Left lung (tissue), 10 donors: ENCODE measurements around the gene C3orf20. TPM values are rescaled to one million over a fixed set of nuclear protein-coding genes. Genes with fewer than 3 reads are reported as not detected.

Source experiments
- ATAC-seq: fragments of 200-7000 bp; cut with Tn5 transposase; one replicate; pipeline ENCODE4 v1.9.1; 2020; ENCODE audit warnings: moderate library complexity
- DNase-seq, 4 donors: peaks; one replicate each; pipeline ENCODE4 v3.0.0-alpha.2; 2013 to 2020
- H3K27ac ChIP-seq, 2 donors: fragments of 200-600 bp; sonication (generic) in 1 of 2; one replicate each; pipeline versions ENCODE4 v1.5.0 to v1.8.0; 2020 to 2021
- H3K27me3 ChIP-seq, 2 donors: fragments of 200-600 bp; sonication (generic) in 1 of 2; one replicate each; pipeline versions ENCODE4 v1.5.0 to v1.8.0; 2020 to 2021
- H3K36me3 ChIP-seq, 2 donors: fragments of 200-600 bp; sonication (generic) in 1 of 2; one replicate each; pipeline versions ENCODE4 v1.5.0 to v1.8.0; 2020 to 2021
- H3K4me1 ChIP-seq, 2 donors: fragments of 200-600 bp; one replicate each; pipeline ENCODE4 v1.8.0; 2021
- H3K4me3 ChIP-seq, 2 donors: fragments of 200-600 bp; sonication (generic) in 1 of 2; one replicate each; pipeline versions ENCODE4 v1.5.0 to v1.8.0; 2020 to 2021; ENCODE audit warnings: mild to moderate bottlenecking in 1 of 2
- H3K9me3 ChIP-seq, 2 donors: fragments of 200-600 bp; sonication (generic) in 1 of 2; one replicate each; pipeline versions ENCODE4 v1.5.0 to v1.8.0; 2020 to 2021
- intact Hi-C, 2 donors: fragments of 100-400 bp; cut with DNase I; formaldehyde crosslinking; loops; one replicate each; pipeline versions ENCODE4 v1.11.2 to v1.14.2; 2022
- polyA plus RNA-seq, 6 donors: library from polyadenylated mRNA; unstranded; fragments of 120-200 nt; gene quantifications; one replicate each; pipeline ENCODE4 v1.2.1, GENCODE V29; 2013; ENCODE audit not compliant: insufficient read length in 6 of 6
- total RNA-seq, 2 donors: library from RNA; stranded (reverse); fragmentation: NEBNext Ultra II Directional; extraction: Animal tissue kit (Norgen Biotek cat#: 25700); gene quantifications; one replicate each; pipeline ENCODE4 v1.2.1, GENCODE V29; 2021
- TF ChIP-seq, protein P1 (sequence below), 2 donors: fragments of 200-600 bp; sonication (generic) in 1 of 2; IDR thresholded peaks; one replicate each; pipeline versions ENCODE4 v1.5.0 to v1.8.0; 2021; ENCODE audit warnings: antibody characterized with exemption in 2 of 2
- donor health status: DM: no; HTN: yes; CAD: no.
- donor health status: DM: no; HTN: no; CAD: no.

Gene C3orf20
- total and polyA plus RNA-seq, 8 donors = 0.06 to 0.31 (median 0.17) TPM; not detected in 1

GRCh38 chr3:14726441-14726780 lies 51.5 kb downstream of the C3orf20 start:
- peak in 1 of 4 donors; percentile 86 for DNase-seq
- intact Hi-C loops = no loop called here

DNA sequence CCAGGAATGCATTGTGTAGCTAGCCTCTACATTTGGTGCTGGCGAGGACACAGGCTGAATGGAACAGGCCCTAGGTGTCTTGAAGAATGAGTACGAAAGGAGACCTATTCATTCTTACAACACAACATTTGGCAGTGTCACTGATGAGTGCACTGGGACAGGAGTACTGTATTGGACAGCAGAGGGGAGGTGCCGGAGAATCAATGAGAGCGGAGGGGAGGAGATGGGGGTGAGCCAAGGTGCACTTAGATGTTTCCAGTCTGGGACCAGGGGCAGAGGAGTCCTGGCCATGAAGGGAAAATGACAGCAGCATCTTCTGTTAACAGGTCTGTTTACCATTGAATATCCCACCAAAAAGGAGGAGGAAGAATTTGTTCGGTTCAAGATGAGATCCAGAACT lies 53.2 kb downstream of the C3orf20 start:
- Histone ChIP-seq H3K4me1 (no peaks in the 10 kb centered on the region), H3K27me3 (no peaks in the 10 kb centered on the region), H3K27ac (no peak overlapping the region), H3K36me3 (no peaks in the 10 kb centered on the region), H3K4me3 (no peak overlapping the region), H3K9me3 (no peaks in the 10 kb centered on the region)
- no peak for ATAC-seq
- intact Hi-C loops = no loop called here
- no peak for DNase-seq
- TF ChIP-seq, protein P1, sequence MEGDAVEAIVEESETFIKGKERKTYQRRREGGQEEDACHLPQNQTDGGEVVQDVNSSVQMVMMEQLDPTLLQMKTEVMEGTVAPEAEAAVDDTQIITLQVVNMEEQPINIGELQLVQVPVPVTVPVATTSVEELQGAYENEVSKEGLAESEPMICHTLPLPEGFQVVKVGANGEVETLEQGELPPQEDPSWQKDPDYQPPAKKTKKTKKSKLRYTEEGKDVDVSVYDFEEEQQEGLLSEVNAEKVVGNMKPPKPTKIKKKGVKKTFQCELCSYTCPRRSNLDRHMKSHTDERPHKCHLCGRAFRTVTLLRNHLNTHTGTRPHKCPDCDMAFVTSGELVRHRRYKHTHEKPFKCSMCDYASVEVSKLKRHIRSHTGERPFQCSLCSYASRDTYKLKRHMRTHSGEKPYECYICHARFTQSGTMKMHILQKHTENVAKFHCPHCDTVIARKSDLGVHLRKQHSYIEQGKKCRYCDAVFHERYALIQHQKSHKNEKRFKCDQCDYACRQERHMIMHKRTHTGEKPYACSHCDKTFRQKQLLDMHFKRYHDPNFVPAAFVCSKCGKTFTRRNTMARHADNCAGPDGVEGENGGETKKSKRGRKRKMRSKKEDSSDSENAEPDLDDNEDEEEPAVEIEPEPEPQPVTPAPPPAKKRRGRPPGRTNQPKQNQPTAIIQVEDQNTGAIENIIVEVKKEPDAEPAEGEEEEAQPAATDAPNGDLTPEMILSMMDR (IDR thresholded peaks at IDR 0.05) = no peak

More at GRCh38 chr3:14726441-14726780, 51.5 kb downstream of the C3orf20 start:
- H3K27me3 ChIP-seq = no peaks in the 10 kb centered on the region
- H3K36me3 ChIP-seq = no peaks in the 10 kb centered on the region
- ATAC-seq = peak; percentile 14
- TF ChIP-seq, protein P1 (IDR thresholded peaks at IDR 0.05) = no peak
- no peaks in the 10 kb centered on the region for H3K9me3 ChIP-seq
- H3K4me1 ChIP-seq = no peaks in the 10 kb centered on the region
- peak overlapping the region; percentile 8 to 48 for H3K27ac ChIP-seq
- H3K4me3 ChIP-seq = no peak overlapping the region

GRCh38 chr3:14730703-14731382 lies 55.9 kb downstream of the C3orf20 start:
- TF ChIP-seq, protein P1 (IDR thresholded peaks at IDR 0.05) = no peak
- Histone ChIP-seq H3K27ac (no peak overlapping the region), H3K36me3 (no peaks in the 10 kb centered on the region), H3K4me1 (no peaks in the 10 kb centered on the region), H3K9me3 (no peaks in the 10 kb centered on the region), H3K27me3 (no peaks in the 10 kb centered on the region), H3K4me3 (no peak overlapping the region)
- ATAC-seq (no peak), DNase-seq (no peak)
- intact Hi-C loops = no loop called here

DNA sequence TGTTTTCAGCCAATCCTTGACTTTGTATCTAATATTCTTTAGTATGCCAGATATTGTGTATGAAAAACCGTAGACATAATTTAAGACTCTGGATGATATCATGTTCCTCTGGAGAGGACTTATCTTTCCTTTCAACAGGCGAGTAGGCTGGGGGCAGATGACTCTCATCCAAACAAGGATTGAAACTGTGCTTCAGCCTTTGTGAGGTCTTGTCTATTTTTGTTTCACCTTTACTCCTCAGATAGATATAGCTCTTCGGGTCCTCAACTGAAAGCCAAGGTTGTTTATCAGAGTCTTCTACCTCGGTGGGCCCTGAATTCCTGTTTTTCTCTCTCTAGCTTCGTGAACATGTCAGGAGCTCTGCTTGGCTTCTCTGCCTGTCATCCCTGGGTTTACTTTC lies 66.0 kb downstream of the C3orf20 start:
- ATAC-seq (no peak), DNase-seq (no peak)
- Histone ChIP-seq H3K36me3 (no peaks in the 10 kb centered on the region), H3K4me1 (no peaks in the 10 kb centered on the region), H3K27me3 (no peaks in the 10 kb centered on the region), H3K9me3 (peaks cover 0 to 18% of the 10 kb centered on the region in 2 donors), H3K27ac (no peak overlapping the region), H3K4me3 (no peak overlapping the region)
- intact Hi-C loops = no loop called here
- TF ChIP-seq, protein P1 (IDR thresholded peaks at IDR 0.05) = no peak

DNA sequence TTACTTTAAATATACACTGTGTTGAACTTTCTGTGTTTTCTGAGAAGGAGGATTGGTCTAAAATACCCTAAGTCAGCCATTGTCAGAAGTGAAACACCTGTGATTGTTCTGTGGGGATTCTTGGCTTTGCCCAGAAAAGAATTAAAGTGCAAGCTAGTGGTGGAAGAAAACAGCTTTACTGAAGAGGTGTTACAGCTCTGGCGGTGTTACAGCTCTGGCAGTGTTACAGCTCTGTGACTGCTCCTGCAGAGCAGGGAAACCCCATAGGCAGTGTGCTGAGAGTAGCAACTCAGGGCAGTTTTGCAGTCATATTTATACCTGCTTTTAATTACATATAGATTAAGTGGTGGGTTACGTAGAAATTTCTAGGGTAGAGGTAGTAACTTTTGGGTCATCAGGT lies 66.6 kb downstream of the C3orf20 start:
- Histone ChIP-seq H3K27me3 (no peaks in the 10 kb centered on the region), H3K4me3 (no peak overlapping the region), H3K36me3 (no peaks in the 10 kb centered on the region), H3K27ac (no peak overlapping the region), H3K4me1 (no peaks in the 10 kb centered on the region), H3K9me3 (peaks cover 0 to 18% of the 10 kb centered on the region in 2 donors)
- no peak for DNase-seq
- ATAC-seq = no peak
- TF ChIP-seq, protein P1 (IDR thresholded peaks at IDR 0.05) = no peak
- intact Hi-C loops = no loop called here
